HG03575 (cell line): ENCODE data around the gene ZFAND3.

Source experiments
- ATAC-seq: cut with Tn5 transposase; IDR thresholded peaks from one replicate; pipeline ENCODE4 v1.9.1; 2021; ENCODE audit not compliant: unreplicated experiment, insufficient number of reproducible peaks, low FRiP score; ENCODE audit errors: extremely low read depth

The ZFAND3 gene

DNA sequence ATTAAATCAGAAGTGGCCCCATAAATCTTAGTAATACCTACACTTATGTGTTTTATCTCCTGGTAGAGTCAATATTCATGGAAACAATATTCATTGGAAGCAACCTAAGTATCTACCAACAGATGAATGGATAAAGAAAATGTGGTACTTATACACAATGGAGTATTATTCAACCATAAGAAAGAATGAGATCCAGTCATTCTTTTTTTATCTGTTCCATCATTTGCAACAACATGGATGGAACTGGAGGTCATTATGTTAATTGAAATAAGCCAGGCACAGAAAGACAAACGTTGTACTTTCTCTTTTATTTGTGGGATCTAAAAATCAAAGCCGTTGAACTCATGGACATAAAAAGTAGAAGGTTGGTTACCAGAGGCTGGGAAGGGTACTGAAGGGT, 268.5 kb downstream of the ZFAND3 start:
- ATAC-seq: no peak

DNA sequence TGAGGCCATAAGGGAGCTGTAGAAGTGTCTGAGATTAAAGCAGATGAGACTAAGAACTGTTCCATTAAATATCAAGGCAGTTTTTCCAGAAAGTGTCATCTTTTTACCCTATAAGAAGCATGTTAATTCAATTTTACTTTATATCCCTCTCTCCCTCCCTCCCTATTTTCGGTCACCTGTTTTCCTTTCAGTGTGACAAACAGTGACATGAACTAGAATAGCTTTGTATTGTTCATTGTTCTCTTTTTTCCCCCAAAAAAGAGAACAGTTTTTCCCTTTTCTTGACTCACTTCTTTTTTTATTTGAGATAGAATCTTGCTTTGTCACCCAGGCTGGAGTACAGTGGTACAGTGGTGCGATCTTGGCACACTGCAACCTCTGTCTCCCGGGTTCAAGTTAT, 269.3 kb downstream of the ZFAND3 start:
- ATAC-seq: no peak

DNA sequence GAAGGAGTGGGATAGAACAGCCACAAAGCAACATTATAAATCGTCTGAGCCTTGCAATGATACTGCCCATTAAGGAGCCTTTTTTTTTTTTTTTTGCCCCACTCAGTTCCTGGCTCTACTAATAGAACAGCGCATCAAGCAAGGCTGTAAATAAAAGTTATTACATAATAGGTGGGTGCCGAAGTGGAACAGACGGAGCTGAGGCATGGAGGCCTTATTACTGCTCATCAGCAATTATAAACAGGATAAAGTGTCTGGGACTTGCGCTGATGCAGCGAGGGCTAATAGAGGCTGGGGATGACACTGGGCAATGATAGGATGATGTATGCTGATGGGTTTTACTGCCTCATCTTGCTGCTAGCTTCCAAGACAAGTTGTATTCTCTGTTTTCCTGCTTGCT, 272.1 kb downstream of the ZFAND3 start:
- ATAC-seq: no peak

DNA sequence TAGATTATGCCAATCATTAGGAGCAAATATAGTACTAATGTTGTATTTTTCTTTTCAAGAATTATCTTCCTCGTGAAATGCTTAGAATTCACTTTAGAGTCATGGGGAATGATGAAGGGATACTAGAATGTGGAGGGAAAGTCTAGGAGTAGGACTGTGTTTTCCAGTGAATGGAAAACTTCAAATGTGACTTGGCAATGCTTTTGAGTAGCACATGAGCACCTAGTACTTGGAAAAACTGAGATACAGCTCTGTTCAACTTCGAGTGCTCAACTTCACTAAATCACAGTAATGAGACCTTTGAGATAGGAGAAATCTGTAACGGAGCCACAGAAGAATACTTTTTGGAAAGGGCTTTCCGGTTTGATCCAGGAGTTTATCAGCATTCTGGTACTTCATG, 272.9 kb downstream of the ZFAND3 start:
- no peak for ATAC-seq

DNA sequence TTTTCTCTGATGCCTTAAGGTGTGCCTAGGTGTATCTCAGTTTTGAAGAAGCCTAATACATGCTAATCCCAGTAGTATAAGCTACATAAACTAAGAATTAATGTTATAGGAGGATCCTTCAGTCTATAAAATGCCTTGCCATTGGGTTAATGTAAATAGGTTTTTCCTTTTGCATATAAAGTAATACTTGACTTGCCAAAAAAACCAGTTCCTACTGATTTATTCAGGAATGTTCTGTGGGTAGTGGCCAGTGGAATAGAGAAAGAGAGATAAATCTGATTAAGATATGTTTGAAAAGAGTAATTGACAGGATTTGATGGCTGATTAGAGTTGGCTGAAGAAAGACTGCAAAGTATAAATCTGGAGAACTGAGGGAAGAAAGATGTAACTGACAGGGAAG, 273.4 kb downstream of the ZFAND3 start:
- ATAC-seq: no peak

DNA sequence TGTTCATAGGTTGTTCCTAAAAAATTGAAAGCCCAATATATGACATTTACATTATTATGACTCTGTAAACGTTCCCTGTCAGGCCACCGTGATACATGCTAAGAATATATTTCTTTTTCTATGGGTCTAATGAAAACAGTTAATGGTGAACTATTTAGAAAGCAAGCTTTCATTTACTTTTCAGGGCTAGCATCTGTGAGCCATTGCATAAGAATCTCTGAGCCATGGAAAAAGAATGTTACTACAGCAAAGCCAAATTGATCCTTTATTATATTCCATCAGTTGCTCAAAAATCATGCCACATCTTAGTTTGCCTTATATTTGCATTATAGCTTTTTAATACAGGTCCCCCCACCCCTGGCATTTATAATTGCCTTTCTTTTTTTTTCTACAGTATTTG, 275.5 kb downstream of the ZFAND3 start:
- ATAC-seq: no peak

DNA sequence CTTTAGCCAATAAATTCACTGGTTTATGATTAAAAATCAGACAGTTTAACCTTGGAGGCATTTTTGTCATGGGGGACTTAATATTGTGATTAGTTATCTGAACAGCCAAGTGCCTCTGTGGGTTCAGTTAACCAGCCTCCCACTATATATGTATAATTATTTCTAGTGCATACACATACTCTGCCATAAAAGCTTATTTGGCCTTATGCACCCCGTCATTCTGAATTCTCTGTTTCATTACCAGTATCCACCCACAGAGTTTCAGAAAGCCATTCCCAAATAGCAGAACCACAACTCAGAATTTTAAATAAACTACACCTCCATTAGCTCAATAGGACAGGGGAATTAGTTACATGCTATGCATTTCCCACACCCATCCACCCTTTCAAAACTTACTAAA, 279.7 kb downstream of the ZFAND3 start:
- no peak for ATAC-seq

DNA sequence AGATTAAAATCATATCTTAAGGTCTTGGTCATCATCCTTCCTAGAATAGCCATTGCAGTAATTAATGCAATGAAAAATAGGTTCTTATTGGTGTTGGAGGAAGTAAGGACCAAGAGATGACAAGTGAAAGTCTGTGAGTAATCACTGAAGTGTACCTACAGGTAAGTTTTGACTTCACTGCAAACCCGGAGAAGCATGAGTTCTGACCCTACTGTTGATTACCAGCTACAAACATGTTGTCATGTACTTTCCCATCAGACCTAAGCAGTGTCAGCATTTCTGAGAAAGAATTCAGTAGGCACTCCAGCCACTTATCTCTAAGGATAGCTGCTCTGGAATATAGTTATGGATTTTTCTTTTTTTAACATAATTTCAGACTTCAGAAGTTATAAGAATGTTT, 280.9 kb downstream of the ZFAND3 start:
- ATAC-seq: no peak

DNA sequence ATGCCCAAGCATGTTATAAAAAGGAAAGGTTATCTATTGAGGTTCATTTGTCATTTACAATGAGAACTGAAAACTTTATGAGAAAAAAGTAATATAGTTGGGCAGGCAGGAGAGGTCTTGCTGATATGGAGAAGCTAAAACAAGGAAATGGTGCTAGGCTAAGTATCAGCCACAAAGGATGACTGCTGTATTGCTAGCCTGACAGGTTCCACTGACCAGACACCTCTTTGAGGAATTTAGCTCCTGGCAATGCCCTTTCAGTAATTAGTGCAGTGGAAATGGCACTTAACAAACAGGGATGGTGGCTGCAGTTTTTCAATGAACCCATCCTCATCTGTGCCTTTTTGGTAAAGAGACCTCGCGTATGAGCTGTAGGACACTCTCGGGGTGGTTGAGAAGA, 284.4 kb downstream of the ZFAND3 start:
- ATAC-seq: no peak

DNA sequence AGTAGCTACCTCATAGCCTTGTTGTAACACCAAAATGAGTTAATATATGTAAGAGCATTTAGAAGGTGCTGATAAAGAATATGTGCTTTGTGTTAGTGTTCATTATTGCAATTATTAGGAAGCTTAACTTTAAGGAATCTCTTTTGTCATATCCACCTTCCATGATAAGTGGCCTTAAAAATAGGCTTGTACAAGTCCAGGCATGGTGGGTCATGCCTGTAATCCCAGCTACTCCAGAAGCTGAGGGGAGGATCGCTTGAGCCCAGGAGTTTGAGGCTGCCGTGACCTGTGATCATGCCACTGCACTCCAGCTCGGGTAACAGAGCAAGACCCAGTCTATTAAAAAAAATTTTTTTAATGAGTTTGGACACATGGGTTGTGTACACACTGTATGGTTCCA, 285.5 kb downstream of the ZFAND3 start:
- ATAC-seq: no peak

DNA sequence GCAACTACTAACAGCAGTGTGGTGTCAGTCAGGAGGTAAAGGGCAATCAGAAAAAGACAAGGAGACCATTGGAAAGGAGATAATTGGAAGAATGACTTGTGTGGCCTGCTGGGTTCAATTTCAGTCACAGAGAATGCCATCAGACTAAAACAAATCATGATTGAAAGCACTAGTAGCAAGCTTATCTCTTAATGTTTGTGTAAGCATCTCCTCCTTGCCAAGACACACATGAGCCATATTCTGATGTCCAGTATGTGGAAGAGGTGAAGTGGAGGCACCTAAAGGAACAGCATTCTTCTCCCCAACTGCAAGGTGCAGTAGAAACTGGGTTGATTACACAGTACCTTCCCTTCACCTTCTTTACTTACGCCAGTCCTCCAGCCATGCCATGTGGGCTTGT, 287.5 kb downstream of the ZFAND3 start:
- no peak for ATAC-seq

DNA sequence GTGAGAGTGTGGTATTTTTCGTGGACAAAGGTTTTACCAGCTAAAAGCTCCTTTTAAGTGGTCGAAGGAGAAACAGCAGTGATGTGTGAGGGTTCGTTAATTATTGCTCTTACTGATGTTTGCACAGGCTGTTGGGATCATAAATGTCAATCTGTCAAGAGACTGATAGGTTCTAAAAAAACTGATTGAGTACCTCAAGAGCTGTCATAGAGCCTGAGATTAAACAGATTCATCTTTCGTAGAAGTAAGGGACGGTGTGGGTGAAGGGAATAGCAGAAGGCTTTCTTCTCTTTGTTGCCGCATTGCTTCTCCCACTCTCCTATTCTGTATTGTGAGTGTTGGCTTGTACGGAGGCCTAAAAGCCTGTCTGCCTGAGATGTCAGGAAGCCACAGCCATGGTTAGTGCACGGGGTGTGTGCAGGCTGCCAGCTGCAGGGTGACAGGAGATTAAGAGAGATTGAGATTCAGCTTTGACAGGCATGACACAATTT, 291.0 kb downstream of the ZFAND3 start:
- no peak for ATAC-seq

DNA sequence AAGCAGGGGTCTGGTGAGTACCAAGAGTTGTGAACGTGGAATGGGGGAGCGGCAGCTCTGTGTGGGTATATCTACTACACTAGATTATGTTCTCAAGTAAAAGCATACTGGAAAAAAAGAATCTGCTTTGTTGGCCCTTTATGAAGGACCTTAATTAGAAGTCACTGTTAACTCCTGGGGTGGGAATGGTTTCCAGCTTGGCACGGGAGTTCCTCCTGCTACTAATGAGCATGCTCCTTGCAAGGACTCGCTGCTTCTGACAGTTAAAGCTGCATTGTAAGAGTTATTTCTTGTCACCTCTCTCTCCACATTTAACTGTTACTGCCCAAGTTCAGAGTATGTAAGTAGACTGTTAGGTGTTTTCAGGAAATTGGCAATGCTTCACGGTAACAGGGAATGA, 292.7 kb downstream of the ZFAND3 start:
- ATAC-seq: no peak

DNA sequence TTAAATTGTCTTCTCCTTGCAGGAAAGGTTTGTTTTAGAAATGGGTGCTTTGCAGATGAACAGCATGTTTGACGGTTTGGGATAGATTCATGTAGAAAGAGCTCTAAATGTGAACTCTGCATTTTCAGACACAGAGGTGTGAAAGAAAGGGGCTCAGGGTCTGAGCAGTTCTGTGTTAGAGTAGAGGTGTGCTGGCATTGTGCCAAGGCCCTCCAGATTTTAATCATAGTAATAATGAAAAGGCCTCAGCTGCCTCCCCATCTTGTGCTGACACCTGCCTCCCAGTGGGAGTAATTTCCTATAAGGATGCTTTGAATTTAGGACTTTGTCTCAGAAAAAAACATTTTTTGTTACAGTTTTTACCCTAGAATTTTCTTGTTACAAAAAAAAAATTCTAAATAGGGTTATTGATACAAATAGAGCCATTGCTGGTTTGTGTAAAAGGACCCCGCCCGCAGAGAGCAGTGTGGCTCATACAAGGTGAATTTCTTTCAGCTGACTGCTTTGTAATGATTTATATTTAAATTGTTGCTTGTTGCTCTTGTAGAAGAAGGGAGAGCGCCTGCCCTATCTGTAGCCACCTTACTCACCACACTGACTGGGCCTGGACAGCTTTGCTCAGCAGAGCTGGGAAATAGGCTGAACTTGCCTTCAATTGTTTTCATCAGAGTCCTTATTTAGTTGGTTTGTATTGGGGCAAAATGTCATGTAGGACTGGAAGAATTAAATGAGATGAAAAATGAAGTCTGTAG, 294.5 kb downstream of the ZFAND3 start:
- no peak for ATAC-seq

DNA sequence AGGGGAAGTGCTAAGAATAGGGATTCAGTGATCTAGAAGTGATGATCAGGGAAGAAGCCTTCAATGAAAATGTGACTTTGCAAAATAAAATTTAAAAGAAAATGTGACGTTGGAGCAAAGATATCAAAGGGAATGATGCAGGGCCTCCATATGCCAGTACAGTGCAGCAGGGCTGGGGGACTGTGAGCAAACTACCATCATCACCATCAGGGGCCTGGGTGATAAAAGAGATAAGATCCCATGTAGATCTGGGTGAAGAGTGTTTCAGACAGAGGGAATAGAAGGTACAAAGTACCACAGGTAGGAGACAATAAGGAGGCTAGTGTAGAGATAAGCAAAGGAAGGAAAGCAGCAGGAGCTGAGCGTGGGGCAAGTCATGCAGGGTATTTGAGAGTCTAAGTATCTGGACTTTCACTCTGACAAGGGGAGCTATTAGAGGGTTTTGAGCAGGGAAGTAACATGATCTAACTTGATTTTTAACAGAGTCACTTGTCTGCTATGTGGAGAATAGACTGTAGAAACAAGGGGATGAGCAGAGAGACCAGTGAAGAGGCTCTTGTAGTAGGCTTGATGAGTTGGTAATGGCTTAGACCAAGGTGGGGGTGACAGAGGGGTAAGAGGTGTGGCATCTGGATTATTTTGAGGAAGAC, 295.6 kb downstream of the ZFAND3 start:
- ATAC-seq: no peak

DNA sequence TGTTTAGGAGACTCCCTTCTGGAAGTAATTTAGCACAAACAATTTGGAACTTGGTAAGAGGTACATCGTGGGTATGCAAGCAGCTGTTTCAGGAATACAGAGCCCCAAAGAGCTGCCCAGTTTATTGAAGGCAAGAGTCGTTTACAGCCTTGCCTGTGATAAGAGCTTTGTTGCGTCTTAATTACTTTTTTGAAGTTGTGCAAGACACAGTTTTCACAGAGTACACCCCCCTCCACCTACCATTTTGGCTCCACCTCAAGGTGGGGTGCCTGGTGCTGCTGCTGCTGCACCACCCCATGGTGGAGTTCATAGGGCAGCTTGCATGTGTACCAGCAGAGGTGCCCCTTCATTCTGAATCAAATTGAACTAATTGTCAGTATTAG, 296.1 kb downstream of the ZFAND3 start:
- no peak for ATAC-seq

DNA sequence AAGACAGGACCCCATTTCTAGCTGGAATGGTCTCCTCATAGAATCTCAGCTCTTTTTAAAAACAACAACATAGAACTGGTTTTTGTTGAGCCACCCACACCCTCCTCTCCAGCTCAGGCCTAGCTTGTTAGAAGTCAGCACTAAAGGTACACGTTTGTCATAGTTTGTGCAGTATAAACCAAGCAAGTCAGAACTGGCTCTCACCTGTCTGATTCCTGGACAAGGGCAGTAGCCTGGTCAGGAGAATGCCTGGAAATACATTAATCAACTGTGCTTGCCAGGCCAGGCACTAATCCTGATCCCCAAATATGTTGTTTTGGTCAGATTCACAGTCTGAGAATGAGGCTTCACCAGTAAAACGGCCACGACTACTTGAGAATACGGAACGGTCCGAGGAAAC, 296.7 kb downstream of the ZFAND3 start:
- ATAC-seq: no peak

DNA sequence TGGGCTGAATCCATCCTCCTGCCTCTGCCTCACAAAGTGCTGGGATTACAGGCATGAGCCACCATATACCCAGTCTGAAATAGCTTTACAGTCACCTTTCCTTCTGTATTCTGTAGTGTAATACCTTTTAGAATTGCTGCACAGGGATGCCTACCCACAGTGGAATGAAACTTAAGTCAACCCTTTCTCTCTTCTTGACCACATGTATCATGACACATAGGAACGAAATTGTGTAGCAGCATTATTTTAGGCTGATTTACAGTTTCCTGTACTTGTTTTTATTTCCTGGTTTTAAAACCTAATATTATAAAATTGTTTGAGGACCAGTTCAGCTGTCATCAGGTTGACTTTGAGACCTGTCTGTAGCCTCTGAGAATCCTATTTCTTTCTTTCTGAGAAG, 297.8 kb downstream of the ZFAND3 start:
- no peak for ATAC-seq

DNA sequence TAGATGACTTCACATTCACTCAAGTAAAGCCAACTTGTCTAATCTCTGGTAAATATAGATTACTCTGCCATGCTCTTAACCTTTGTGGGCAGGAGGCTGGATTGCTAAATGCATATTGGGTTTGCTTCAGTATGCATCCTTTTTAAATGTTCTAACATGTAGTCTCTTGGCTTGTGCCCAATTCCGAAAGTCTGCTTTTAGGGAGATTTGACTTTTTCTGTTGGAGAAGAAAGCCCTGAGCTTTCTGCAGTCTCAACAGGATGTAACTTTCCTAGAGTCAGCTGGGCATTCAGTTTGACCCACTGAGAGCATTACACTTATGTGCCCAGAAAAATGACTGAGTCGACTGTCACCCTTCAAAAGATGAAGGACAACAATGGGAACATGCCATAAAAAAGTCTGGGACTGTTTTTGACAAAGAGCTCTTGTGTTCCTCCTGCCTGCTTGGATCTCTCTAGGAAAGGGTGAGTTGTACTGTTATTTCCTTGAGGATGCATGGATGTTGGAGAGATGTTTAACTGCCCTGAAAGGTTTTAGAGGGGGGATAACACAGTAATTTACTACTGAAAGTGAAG, 299.4 kb downstream of the ZFAND3 start:
- ATAC-seq: no peak

DNA sequence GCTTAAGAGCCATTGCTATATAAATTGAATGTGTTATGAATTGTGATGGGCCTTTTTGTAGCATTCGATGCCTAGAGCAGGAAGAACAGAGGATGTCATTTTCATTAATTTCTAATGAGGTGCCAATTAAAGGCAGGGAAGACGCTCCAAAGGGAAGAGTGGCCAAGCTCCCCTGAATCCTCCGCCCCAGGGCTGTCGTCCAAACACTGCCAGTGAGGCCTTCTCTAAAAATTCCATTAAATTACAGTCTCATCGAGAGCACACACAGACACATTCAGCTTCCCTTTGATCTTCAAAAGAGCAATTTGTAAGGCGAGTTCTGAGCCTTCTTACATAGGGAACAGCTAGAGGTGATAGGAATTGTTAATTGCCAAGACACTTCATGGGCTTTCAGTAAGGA, 300.0 kb downstream of the ZFAND3 start:
- ATAC-seq: no peak
